SK-MEL-5 (cell line): ENCODE data around the gene EMC8. TPM values are rescaled to one million over a fixed set of nuclear protein-coding genes. Genes with fewer than 3 reads are reported as not detected.
A peak's percentile ranks its signal among the peaks of the same experiment; 100 is the strongest.
"Not testable (repeated sequence)": the region's sequence is repeated elsewhere in the genome, so short reads cannot be mapped to it uniquely, and the experiment has no call there.

Source experiments
- DNase-seq: peaks from one replicate; pipeline ENCODE4 v3.0.0-alpha.2; 2016; ENCODE audit warnings: low read depth, low spot score
- in situ Hi-C: cut with HindIII; loops from 2 replicates; pipeline ENCODE4 v1.10.0; 2016; ENCODE audit warnings: low sequenced_read_pairs, high pct_unique_total_duplicates, low pct_unique_long_range_greater_than_20kb
- polyA plus RNA-seq, 2 experiments: library from polyadenylated mRNA; depleted of rRNA; stranded (reverse); fragments of >200 nt; gene quantifications; 2 replicates each; pipeline ENCODE4 v1.2.3, GENCODE V29; 2015
- total RNA-seq: library from RNA; depleted of rRNA; stranded (reverse); fragments of >200 nt; shearing (Covaris generic); gene quantifications from 2 replicates; pipeline ENCODE4 v1.2.3, GENCODE V29; 2014; rRNA removed

EMC8 gene
- total RNA-seq = 27.1 and 32.9 TPM in 2 replicates
- polyA plus RNA-seq (2015; cell fraction: cytosol; rRNA removed) = 44.4 and 51.0 TPM in 2 replicates
- polyA plus RNA-seq (2015; cell fraction: nucleus; rRNA removed) = 25.8 and 33.4 TPM in 2 replicates

DNA sequence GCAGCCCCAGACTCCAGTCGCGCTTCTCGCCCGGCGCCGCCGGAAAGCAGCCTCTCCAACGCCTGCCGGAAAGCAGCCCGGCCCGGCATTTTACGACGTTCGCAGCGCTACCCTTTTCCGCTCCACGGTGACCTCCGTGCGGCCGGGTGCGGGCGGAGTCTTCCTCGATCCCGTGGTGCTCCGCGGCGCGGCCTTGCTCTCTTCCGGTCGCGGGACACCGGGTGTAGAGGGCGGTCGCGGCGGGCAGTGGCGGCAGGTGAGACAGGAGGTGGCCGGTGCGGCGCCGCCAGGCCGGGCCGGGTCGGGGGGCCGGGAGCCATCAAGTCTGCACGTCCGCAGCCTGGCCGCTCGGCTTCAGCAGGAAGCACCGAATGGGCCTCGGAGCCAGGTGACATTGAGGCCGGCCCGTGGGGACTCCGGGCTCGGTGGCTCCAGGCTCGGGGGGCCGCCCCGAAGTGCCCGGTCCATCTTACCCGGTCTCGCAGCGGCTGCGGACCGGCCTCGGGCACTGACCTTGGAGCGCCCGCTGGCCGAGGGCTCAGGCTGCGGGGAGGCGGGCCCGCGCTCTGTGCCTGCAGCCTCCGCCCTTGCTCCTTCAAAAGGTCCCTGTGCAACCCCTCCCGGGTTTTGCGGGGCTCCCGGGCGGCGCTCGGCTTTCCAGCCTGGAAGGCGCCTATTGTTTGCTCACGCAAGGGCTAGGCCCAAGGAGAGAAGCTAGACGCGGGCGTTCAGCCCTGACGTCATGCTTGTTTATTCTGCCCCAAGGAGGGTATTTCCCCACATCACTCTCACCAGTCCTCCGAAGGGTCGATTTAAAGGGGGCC is at the start of gene EMC8, which contains the start of gene COX4I1:
EMC8 (minus strand) TSS at position 48 of the 824 bp plus-strand sequence. CDS start 249 bp downstream, outside the sequence.
COX4I1 (plus strand) TSS at position 199 of the 824 bp plus-strand sequence. CDS start 1,511 bp downstream, outside the sequence.
- in situ Hi-C loops = no loop called here

GRCh38 chr16:85848986-85849385 is 49.6 kb upstream of the EMC8 start:
- in situ Hi-C loops = no loop called here
- no peak for DNase-seq

More for the DNA sequence above, at the start of gene EMC8, which contains the start of gene COX4I1:
- peak; percentile 89 for DNase-seq

DNA sequence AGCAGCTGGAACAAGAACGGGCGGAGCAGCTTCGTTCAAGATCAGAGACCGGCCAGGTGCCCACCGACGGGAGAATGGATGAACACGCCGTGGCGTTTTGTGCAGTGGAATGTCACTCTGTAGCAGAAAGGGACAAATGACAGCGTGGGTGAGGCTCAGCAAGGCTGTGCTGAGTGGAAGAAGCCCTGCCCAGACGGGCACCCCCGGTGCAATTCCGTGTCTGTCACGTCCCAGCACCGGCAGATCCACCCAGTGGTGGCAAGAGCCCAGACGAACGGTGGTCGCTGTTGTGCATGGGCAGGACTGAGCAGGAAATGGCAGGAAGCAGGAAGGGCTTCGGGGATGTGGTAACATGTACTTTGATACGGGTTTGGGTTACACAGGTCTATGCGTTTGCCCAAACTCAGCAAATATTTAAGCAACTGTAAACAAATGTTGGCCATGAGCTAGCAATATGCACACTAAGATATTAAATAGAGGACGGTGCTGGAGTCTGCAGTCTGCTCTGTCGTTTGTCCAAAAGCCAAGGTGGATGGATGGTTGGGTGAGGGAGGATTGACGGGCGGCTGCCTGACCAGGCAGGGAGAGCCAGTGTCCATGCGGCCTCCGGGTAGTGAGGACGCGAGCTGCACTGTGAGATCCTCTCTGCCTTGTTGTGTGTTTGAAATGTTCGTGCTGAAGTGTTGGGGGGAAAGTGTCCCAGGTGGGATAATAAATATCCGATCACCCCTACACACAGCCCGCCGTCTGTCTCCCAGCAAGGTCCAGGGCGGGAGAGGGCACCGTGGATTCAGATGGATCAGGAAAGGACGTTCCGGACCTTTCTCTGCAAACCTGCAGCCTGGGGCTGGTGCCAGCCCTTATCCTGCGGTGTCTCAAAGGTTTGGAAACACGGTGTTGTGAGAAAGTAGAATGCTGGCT is 48.6 kb upstream of the EMC8 start:
- in situ Hi-C loops = no loop called here
- no peak for DNase-seq

DNA sequence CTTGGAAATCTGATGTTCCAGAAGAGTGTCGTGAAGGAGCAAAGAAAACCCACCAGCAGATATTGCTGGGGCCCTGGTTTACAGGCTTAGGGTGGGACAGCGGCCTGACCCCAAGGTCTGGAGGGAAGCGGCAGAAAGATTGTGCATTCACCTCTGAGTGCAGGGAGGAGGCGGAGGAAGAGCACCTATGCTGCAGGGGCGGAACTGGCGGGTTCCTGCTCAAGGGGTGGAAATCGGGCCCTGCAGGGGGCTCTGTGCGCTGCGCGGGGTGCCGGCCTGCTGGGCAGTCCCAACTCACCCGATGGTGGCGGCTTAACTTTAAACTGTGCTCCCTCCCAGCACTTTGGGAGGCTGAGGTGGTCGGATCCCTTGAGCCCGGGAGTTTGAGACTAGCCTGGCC is 47.7 kb upstream of the EMC8 start:
- in situ Hi-C loops = no loop called here
- DNase-seq = no peak

- in situ Hi-C loops = no loop called here
These were observed 47.1 kb upstream of the EMC8 start for GRCh38 chr16:85846461-85846860.

GRCh38 chr16:85845266-85845665 is 45.9 kb upstream of the EMC8 start:
- in situ Hi-C loops = no loop called here
- DNase-seq = no peak

More at GRCh38 chr16:85846461-85846860, 47.1 kb upstream of the EMC8 start:
- DNase-seq = no peak

- in situ Hi-C loops = no loop called here
- DNase-seq = no peak
These were observed 45.4 kb upstream of the EMC8 start for GRCh38 chr16:85844786-85845185.

DNA sequence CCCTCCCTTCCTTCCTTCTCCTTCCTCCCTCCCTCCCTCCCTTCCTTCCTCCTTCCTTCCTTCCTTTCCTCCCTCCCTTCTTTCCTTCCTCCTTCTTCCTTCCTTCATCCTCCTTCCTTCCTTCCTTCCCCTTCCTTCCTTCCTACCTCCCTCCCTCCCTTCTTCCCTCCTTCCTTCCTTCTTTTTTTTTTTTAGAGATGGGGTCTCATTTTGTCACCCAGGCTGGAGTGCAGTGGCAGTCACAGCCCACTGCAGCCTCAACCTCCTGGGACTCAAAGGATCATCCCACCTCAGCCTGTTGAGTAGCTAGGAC is 44.8 kb upstream of the EMC8 start:
- no peak for DNase-seq
- in situ Hi-C loops = no loop called here

GRCh38 chr16:85843471-85844168 is 44.3 kb upstream of the EMC8 start:
- in situ Hi-C loops = no loop called here
- no peak for DNase-seq

DNA sequence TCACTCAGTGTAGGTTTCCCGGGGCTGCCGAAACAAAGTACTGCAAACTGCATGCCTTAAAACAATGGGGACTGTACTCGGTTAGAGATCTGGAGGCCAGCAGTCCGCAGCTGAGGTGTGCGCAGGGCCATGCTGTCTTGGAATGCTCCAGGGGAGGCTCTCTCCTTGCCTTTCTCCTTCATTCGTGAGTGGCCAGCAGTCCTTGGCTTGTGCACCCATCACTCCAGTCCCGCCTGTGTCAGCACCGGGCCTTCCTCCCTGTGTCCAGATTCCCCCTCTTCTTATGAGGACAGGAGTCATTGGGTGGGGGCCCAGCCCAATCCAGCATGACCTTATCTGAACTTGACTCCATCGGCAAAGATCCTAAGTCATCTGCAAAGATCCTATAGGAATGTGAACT is 43.5 kb upstream of the EMC8 start:
- in situ Hi-C loops = no loop called here

GRCh38 chr16:85842435-85842834 is 43.1 kb upstream of the EMC8 start:
- in situ Hi-C loops = no loop called here
- DNase-seq = no peak

More for the DNA sequence above, 43.5 kb upstream of the EMC8 start:
- no peak for DNase-seq

- in situ Hi-C loops = no loop called here
- DNase-seq = no peak
These were observed 41.5 kb upstream of the EMC8 start for GRCh38 chr16:85840801-85841200.

DNA sequence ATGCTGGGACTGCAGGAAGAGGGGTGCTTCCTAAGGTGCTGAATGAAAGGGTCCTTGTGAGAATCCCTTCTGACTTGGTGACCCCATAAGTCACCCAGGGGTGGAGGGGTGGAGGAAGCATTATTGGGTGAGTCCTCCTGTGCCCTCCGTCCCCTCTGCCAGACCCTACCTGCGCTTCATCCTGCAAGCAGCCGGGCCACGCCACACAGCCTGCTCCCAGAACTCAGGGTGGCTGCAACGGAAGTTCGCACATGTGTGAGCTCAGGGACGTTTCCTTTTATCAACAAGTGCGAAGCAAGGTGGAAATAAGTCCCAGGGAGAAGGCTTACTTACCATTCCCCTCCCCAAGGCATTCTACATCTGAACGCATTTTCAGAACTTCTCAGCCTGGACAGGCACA is 41.1 kb upstream of the EMC8 start:
- no peak for DNase-seq
- in situ Hi-C loops = no loop called here

GRCh38 chr16:85839681-85840240 is 40.4 kb upstream of the EMC8 start:
- DNase-seq = no peak
- in situ Hi-C loops = no loop called here

DNA sequence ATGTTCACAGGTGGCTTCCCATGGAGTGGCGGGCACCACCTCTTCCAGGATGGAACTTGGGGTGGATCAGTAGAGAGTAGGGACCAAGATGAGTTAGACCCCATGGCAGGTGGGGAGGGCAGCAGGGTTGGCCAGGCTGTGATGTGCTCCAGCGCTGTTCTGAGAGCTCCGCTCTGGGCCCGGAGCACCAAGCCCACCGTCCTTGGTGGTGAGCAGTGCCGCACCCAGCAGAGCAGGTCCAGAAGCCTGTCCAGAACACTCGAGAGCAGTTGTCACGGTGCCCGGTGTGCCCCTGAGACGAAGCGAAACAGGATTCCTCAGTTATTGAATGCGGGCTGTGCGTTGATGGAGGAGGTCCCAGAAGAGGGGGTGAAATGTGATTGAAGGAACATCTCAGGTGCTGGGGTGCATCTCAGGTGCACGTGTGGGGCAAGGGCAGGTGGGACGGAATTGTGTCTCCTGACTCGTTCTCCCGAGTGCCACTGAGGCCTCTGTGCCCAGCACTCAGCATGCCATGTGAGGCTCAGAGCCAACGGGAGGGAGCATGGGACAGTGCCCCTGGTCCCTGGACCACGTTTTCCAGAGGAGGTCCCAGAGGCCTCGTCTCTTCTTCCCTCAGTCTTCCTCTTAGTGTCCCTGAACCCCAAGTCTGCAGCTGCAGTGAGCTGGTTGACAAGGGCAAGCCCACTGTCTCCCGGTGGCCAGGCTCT is 39.7 kb upstream of the EMC8 start:
- in situ Hi-C loops = no loop called here

DNA sequence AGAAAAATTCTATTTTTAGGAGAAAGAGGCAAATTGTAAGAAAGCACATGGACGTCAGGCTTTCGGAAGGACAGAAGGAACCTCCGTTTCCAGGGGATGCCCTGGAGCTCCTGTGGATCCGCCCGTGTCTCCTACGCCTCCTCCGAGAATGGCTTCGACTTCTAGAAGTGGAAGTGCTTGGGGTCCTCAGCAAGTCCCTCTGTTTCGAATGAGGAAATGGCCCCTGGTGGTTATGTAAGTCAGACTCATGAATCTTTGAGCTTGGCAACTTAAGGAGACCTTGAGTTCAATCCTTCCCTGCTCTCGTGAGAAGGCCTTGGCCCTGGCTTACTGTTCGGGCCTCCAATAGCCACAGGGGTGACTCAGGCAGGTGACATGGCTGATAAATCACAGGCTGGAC is 39.0 kb upstream of the EMC8 start:
- in situ Hi-C loops = no loop called here
- no peak for DNase-seq

More for the DNA sequence above, 39.7 kb upstream of the EMC8 start:
- no peak for DNase-seq

DNA sequence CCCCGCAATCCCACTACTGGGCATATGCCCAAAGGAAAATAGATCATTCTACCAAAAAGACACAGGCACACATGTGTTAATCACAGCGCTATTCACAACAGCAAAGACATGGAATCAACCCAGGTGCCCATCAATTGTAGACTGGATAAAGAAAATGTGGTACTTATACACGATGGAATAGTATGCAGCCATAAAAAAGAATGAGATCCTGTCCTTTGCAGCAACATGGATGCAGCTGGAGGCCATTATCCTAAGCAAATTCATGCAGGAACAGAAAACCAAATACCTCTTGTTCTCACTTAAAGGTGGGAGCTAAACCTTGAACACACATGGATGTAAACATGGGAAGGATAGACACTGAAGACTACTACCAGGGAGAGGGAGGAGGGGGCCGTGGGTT is 38.3 kb upstream of the EMC8 start:
- DNase-seq, in situ Hi-C loops: not testable (repeated sequence)
